ENCODE results near the gene PSG7.
"Not testable (repeated sequence)": the region's sequence is repeated elsewhere in the genome, so short reads cannot be mapped to it uniquely, and the experiment has no call there.

The PSG7 gene

GRCh38 chr19:42913516-42913915 lies 23.5 kb downstream of the PSG7 start:
- DNase-seq (ENCODE audit: low read depth), result not testable (repeated sequence)

GRCh38 chr19:42912941-42913340 lies 24.1 kb downstream of the PSG7 start:
- DNase-seq (ENCODE audit: low read depth), result not testable (repeated sequence)

- not testable (repeated sequence) for DNase-seq (ENCODE audit: low read depth)
These were observed 25.3 kb downstream of the PSG7 start for GRCh38 chr19:42911731-42912130.

- DNase-seq (ENCODE audit: low read depth), result not testable (repeated sequence)
These were observed 30.8 kb downstream of the PSG7 start for GRCh38 chr19:42906162-42906561.

GRCh38 chr19:42900561-42900960 lies 36.4 kb downstream of the PSG7 start:
- DNase-seq (ENCODE audit: low read depth), result not testable (repeated sequence)

GRCh38 chr19:42899674-42900073 lies 37.3 kb downstream of the PSG7 start:
- DNase-seq (ENCODE audit: low read depth), result not testable (repeated sequence)

- DNase-seq (ENCODE audit: low read depth), result peak; percentile 18
These were observed 37.9 kb downstream of the PSG7 start for GRCh38 chr19:42899110-42899509.

- peak; percentile 7 for DNase-seq (ENCODE audit: low read depth)
These were observed 38.4 kb downstream of the PSG7 start for GRCh38 chr19:42898656-42899055.

GRCh38 chr19:42897729-42898128 lies 39.3 kb downstream of the PSG7 start:
- DNase-seq (ENCODE audit: low read depth), result not testable (repeated sequence)

GRCh38 chr19:42890446-42890845 lies 46.6 kb downstream of the PSG7 start:
- not testable (repeated sequence) for DNase-seq (ENCODE audit: low read depth)

GRCh38 chr19:42887876-42888445 lies 49.0 kb downstream of the PSG7 start:
- not testable (repeated sequence) for DNase-seq (ENCODE audit: low read depth)

GRCh38 chr19:42882730-42883129 lies 54.3 kb downstream of the PSG7 start:
- DNase-seq (ENCODE audit: low read depth), result not testable (repeated sequence)

- not testable (repeated sequence) for DNase-seq (ENCODE audit: low read depth)
These were observed 55.0 kb downstream of the PSG7 start for GRCh38 chr19:42882010-42882409.

- DNase-seq (ENCODE audit: low read depth), result not testable (repeated sequence)
These were observed 55.7 kb downstream of the PSG7 start for GRCh38 chr19:42881279-42881678.

GRCh38 chr19:42880621-42881020 lies 56.4 kb downstream of the PSG7 start:
- DNase-seq (ENCODE audit: low read depth), result not testable (repeated sequence)

- no peak for DNase-seq (ENCODE audit: low read depth)
These were observed 57.4 kb downstream of the PSG7 start, which contains the start of gene PSG1 for GRCh38 chr19:42879613-42880012. PSG1 (minus strand) TSS chr19:42879713; CDS start chr19:42879581, 132 bp downstream.

- DNase-seq (ENCODE audit: low read depth), result peak; percentile 63
These were observed 60.4 kb downstream of the PSG7 start for GRCh38 chr19:42876596-42876995.

GRCh38 chr19:42875881-42876280 lies 61.1 kb downstream of the PSG7 start:
- DNase-seq (ENCODE audit: low read depth), result peak; percentile 12

- DNase-seq (ENCODE audit: low read depth), result peak; percentile 84
These were observed 61.9 kb downstream of the PSG7 start for GRCh38 chr19:42874901-42875813.

- DNase-seq (ENCODE audit: low read depth), result not testable (repeated sequence)
These were observed 62.9 kb downstream of the PSG7 start for GRCh38 chr19:42874136-42874535.
